ENCODE measurements around the gene SHKBP1.
"Not testable (repeated sequence)": the region's sequence is repeated elsewhere in the genome, so short reads cannot be mapped to it uniquely, and the experiment has no call there.

SHKBP1 gene

DNA sequence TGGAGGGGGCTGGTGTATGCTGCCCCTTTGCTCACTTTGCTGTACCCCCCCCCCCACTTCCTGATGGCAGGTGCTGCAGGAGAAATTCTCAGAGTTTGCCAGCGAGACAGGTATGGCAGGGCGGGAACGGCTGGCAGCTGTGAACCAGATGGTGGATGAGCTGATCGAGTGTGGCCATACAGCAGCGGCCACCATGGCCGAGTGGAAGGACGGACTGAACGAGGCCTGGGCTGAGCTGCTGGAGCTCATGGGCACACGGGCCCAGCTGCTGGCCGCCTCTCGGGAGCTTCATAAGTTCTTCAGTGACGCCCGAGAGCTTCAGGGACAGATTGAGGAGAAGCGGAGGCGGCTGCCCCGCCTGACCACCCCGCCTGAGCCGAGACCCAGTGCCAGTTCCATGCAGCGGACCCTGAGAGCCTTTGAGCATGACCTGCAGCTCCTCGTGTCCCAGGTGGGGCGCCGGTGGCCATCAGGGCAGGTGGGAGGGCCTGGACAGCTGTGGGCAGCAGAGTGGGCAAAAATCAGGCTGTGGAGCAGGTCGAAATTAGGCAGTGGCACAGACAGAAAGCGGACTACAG is 19.6 kb upstream of the SHKBP1 start:
- FAIRE-seq = no peak

DNA sequence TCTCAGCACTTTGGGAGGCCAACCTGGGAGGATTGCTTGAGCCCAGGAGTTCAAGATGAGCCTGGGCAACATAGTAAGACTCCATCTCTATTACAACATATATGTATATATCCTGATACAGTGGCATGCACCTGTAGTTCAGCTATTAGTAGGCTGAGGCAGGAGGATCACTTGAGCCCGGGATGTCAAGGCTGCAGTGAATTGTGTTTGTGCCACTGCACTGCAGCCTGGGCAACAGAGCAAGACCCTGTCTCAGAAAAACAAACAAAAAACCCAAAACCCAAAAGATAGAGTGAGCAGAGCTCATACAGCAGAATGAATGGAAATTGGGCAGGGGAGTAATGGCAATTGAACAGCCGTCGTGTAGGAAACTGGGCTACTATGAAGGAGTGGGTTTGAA is 17.3 kb upstream of the SHKBP1 start:
- FAIRE-seq = no peak

GRCh38 chr19:40560092-40560507 is 16.6 kb upstream of the SHKBP1 start:
- FAIRE-seq = no peak

- FAIRE-seq = no peak
Measured at GRCh38 chr19:40561947-40562346, 14.7 kb upstream of the SHKBP1 start.

DNA sequence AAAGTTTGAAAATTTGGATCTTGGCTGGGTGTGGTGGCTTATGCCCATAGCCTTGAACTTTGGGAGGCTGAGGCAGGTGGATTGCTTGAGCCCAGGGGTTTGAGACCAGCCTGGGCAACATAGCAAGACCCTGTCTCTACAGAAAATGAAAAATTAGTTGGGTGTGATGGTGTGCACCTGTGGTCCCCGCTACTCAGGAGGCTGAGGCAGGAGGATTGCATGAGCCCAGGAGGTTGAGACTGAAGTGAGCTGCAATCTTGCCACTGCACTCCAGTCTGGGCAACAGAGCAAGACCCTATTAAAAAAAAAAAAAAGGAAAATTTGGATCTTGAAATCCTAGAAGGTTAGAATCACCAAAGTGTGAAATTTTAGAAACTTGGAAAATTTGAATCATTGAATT is 12.1 kb upstream of the SHKBP1 start:
- FAIRE-seq = not testable (repeated sequence)

GRCh38 chr19:40565355-40565754 is 11.3 kb upstream of the SHKBP1 start:
- no peak for FAIRE-seq

- no peak for FAIRE-seq
Measured at GRCh38 chr19:40565910-40566495, 10.7 kb upstream of the SHKBP1 start.

- no peak for FAIRE-seq
Measured at GRCh38 chr19:40567040-40567749, 9.5 kb upstream of the SHKBP1 start.

DNA sequence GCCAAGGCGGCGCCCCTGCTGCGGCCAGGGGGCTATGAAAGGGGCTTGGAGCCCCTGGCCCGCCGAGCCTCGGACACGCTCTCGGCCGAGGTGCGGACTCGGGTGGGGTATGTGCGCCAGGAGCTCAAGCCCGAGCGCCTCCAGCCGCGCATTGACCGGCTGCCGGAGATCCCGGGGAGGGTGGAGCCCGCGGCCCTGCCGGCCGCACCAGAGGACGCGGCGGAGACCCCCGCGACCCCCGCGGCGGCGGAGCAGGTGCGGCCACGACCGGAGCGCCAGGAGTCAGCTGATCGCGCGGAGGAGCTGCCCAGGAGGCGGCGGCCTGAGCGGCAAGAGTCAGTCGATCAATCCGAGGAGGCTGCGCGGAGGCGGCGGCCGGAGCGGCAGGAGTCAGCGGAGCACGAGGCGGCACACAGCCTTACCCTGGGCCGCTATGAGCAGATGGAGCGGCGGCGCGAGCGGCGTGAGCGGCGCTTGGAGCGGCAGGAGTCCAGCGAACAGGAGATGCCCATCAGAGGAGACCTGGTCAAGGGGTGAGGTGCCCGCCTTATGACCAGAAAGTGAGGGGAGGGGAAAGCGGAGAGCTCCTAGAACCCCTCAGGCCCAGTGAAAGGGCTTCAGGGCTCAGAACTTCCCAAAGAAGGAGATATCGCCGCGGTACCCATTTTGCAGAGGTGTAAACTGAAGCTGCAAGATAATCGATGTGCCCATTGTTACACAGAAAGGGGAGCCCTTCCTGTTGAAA is 8.8 kb upstream of the SHKBP1 start:
- no peak for FAIRE-seq

- no peak for FAIRE-seq
Measured at GRCh38 chr19:40570313-40571004, 6.2 kb upstream of the SHKBP1 start.

GRCh38 chr19:40571005-40571318 is 5.7 kb upstream of the SHKBP1 start:
- no peak for FAIRE-seq

DNA sequence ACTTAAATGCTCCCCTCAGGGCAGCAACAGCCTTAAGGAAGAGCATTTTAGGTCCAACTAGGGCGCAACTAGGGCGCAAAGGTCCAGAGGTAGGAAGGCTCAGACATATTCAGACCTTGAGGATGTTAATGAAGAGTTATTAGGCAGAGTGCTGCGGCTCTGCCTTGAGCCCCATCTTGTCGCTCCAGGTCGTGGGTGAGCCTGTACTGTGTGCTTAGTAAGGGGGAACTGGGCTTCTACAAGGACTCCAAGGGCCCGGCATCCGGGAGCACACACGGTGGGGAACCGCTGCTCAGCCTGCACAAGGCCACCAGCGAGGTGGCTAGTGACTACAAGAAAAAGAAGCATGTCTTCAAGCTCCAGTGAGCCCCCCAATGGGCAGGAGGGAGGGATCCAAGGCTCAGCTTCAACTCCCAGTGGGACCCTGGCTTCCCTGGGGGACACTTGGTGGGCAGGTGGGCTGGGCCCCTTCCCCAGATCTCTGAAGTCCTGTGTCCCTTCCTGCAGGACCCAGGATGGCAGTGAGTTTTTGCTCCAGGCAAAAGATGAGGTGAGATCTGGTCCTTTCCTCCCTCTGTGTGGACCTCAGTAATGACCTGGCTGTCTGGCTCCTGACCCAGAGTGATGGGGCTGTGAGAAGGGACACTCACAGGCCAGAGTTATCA is 4.7 kb upstream of the SHKBP1 start:
- FAIRE-seq = no peak

GRCh38 chr19:40575326-40575725 is 1.3 kb upstream of the SHKBP1 start:
- FAIRE-seq = no peak

- FAIRE-seq = no peak
Measured at GRCh38 chr19:40576151-40576584, 505 bp upstream of the SHKBP1 start.

DNA sequence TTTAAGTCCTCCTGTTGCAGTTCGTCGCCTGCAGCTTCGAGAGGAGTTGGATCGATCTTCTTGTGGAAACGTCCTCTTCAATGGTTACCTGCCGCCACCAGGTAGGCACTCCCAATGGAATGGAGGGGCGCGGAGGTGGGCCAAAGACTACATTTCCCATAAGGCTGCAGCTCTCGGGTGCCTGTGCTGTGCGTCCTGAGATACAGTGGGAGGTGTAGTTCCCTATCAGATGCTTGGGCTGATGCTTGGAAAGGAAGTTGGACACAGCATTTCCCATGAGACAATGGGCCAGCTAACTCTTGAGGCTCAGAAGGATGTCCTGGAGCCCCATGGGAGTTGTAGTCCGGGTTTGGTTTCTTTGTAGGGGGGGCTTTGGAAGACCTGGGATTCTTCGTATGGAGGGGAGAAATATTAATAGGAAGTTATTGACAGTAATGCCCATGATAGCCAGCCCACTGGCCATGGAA is 1.8 kb downstream of the SHKBP1 start:
- FAIRE-seq = no peak

DNA sequence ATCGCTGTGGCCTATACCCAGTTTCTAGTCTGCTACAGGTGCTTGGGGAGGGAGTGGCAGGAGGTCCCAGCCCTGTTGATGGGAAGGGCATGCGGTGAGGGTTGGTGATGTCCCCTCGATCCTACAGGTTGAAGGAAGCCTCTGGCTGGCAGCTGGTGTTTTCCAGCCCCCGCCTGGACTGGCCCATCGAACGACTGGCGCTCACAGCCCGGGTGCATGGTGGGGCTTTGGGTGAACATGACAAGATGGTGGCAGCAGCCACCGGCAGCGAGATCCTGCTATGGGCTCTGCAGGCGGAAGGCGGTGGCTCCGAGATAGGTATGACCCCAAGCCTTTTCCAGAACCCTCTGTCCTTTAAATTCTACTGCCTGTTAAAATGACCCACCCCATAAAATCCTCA is 3.9 kb downstream of the SHKBP1 start:
- no peak for FAIRE-seq

GRCh38 chr19:40581531-40581930 is 4.9 kb downstream of the SHKBP1 start:
- no peak for FAIRE-seq

DNA sequence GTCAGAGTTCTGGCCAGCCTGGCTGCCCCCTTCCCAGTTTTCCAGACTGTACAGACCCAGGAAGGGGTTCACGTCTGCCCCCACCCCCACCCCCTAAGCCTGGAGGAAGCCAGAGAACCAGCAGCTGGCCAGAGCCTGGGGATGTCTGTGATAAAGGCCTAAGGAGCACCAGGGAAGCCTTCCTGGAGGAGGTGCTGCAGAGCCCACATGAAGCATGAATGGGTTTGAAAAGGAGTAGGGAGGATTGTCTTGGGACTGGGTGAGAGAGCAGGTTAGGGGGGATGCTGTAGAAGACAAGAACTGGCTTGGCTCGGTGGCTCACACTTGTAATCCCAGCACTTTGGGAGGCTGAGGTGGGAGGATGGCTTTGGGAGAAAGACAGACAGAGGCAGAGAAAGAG is 5.8 kb downstream of the SHKBP1 start:
- no peak for FAIRE-seq

GRCh38 chr19:40583283-40583682 is 6.6 kb downstream of the SHKBP1 start:
- FAIRE-seq = no peak

DNA sequence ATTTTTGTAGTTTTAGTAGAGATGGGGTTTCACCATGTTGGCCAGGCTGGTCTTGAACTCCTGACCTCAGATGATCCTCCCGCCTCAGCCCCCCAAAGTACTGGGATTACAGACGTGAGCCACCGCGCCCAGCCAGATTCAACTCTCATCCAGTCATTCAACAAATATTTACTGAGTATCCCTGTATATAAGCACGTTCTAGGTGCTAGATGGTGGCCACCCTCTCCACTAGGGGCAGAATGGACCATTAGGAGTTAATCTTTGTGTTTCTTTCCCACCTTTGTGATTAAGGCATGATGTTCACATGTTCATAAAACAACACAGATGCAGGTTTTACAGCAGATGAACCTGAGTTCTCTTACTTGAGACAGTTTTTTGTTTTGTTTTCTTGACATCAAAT is 7.3 kb downstream of the SHKBP1 start:
- FAIRE-seq = no peak

DNA sequence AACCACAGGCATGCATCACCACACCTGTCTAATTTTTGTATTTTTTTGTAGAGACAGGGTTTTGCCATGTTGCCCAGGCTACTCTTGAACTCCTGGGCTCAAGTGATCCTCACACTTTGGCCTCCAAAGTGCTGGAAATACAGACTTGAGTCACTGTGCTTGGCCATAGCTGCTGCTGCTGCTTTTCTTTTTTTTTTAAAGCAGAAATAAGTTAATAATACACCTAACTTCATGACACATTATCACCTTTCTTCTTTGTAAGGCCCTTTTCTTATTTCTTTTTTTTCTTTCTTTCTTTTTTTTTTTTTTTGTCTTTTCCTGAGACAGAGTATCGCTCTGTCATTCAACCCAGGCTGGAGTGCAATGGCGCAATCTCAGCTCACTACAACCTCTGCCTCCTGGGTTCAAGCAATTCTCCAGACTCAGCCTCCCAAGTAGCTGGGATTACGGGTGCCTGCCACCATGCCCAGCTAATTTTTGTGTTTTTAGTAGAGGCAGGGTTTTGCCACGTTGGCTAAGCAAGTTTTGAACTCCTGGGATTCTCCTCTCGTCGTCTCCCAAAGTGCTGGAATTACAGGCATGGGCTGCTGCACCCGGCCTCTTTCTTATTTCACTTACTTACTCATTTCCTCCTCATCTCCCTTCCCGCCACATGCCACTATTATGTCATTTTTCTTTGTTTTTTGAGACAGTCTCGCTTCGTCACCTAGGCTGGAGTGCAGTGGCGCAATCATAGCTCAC is 8.7 kb downstream of the SHKBP1 start:
- no peak for FAIRE-seq

- no peak for FAIRE-seq
Measured at GRCh38 chr19:40585982-40586422, 9.3 kb downstream of the SHKBP1 start.

All from colon (tissue), 2 donors.